Upper lobe of left lung (tissue), 6 donors: ENCODE data around the gene SUPT3H. TPM values are rescaled to one million over a fixed set of nuclear protein-coding genes. Genes with fewer than 3 reads are reported as not detected.

Experiments used
- ATAC-seq, 2 donors: fragments of 200-7000 bp; cut with Tn5 transposase; one replicate each; pipeline ENCODE4 v1.9.1; 2022; ENCODE audit warnings: mild to moderate bottlenecking in 2 of 2, moderate library complexity in 2 of 2; ENCODE audit not compliant: low FRiP score in 2 of 2
- DNase-seq, 2 donors: peaks; one replicate each; pipeline ENCODE4 v3.0.0-alpha.2; 2019 to 2020
- H3K27ac ChIP-seq, 4 donors: fragments of 200-600 bp; sonication (generic); one replicate each; pipeline ENCODE4 v1.5.1; 2016 to 2019
- H3K27me3 ChIP-seq, 4 donors: fragments of 200-600 bp; sonication (generic); one replicate each; pipeline ENCODE4 v1.5.1; 2017 to 2019
- H3K36me3 ChIP-seq, 4 donors: fragments of 200-600 bp; sonication (generic); one replicate each; pipeline ENCODE4 v1.5.1; 2016 to 2019
- H3K4me1 ChIP-seq, 4 donors: fragments of 200-600 bp; sonication (generic); one replicate each; pipeline ENCODE4 v1.5.1; 2018 to 2019
- H3K4me3 ChIP-seq, 4 donors: fragments of 200-600 bp; sonication (generic); one replicate each; pipeline ENCODE4 v1.5.1; 2017 to 2019; ENCODE audit warnings: mild to moderate bottlenecking in 2 of 4, moderate library complexity in 1 of 4
- H3K9me3 ChIP-seq, 4 donors: fragments of 200-600 bp; sonication (generic); one replicate each; pipeline ENCODE4 v1.5.1; 2018 to 2019
- CTCF ChIP-seq, 6 experiments: fragments of 450-650 bp in 4 of 6; fragments of 200-600 bp in 2 of 6; sonication (generic) in 2 of 6; IDR thresholded peaks; one replicate each; pipeline ENCODE4 v1.5.1; 2016 to 2019; ENCODE audit warnings: antibody characterized with exemption in 6 of 6
- EP300 ChIP-seq, 4 donors: sonication (generic); formaldehyde crosslinking; IDR thresholded peaks; one replicate each; pipeline ENCODE4 v1.5.1; 2017; ENCODE audit warnings: antibody characterized with exemption in 4 of 4, control low read depth in 2 of 4
- POLR2A ChIP-seq, 4 donors: fragments of 450-650 bp; IDR thresholded peaks; one replicate each; pipeline ENCODE4 v1.5.1; 2016 to 2017; ENCODE audit warnings: antibody characterized with exemption in 4 of 4, mild to moderate bottlenecking in 2 of 4
- POLR2AphosphoS5 ChIP-seq, 2 donors: sonication (generic); formaldehyde crosslinking; IDR thresholded peaks; one replicate each; pipeline ENCODE4 v1.5.1; 2017; ENCODE audit warnings: antibody characterized with exemption in 2 of 2
- WGBS, 2 donors: methylation state at CpG; one replicate each; pipeline ENCODE4 v1.1.5; 2017 to 2018; 5-methylcytosine and 5-hydroxymethylcytosine counted together
- total RNA-seq, 6 donors: library from RNA; depleted of rRNA in 4 of 6; stranded (reverse); fragments of >200 nt in 4 of 6; gene quantifications; one replicate each; pipeline versions ENCODE4 v1.1.0 to v1.2.1, GENCODE V29; 2016 to 2021
- donor health status: DM: no; HTN: no; CAD: no; lungs with moderate emphysema.
- donor health status: DM: no; HTN: yes; CAD: no; lungs with severe emphysema.

SUPT3H gene
- total RNA-seq, 6 donors from 2014 or later: 6.4 to 45.1 (median 8.9) TPM

GRCh38 chr6:45254253-45254652 lies 123.5 kb downstream of the SUPT3H start:
- Histone ChIP-seq H3K4me3 (no peak overlapping the region), H3K27me3 (no peaks in the 10 kb centered on the region), H3K9me3 (no peaks in the 10 kb centered on the region), H3K27ac (no peak overlapping the region), H3K36me3 (no peaks in the 10 kb centered on the region), H3K4me1 (no peaks in the 10 kb centered on the region)
- TF ChIP-seq EP300 (IDR thresholded peaks at IDR 0.05): no peak
- no peak for TF ChIP-seq POLR2AphosphoS5 (IDR thresholded peaks at IDR 0.05)
- TF ChIP-seq POLR2A (IDR thresholded peaks at IDR 0.05): no peak
- no peak for TF ChIP-seq CTCF (IDR thresholded peaks at IDR 0.05)
- no peak for ATAC-seq
- no peak for DNase-seq
- WGBS, 2 donors: 86 to 95% methylated on average over 1 of the region's 1 CpG

GRCh38 chr6:45253453-45253852 lies 124.3 kb downstream of the SUPT3H start:
- no peaks in the 10 kb centered on the region for H3K36me3 ChIP-seq
- H3K9me3 ChIP-seq: no peaks in the 10 kb centered on the region
- H3K4me1 ChIP-seq: no peaks in the 10 kb centered on the region
- ATAC-seq: no peak
- 85 to 90% methylated on average over 5 to 6 of the region's 6 CpGs for WGBS, 2 donors
- no peak for DNase-seq
- H3K4me3 ChIP-seq: no peak overlapping the region
- no peaks in the 10 kb centered on the region for H3K27me3 ChIP-seq
- TF ChIP-seq POLR2AphosphoS5 (IDR thresholded peaks at IDR 0.05) (no peak), CTCF (IDR thresholded peaks at IDR 0.05) (no peak), EP300 (IDR thresholded peaks at IDR 0.05) (no peak), POLR2A (IDR thresholded peaks at IDR 0.05) (no peak)
- H3K27ac ChIP-seq: no peak overlapping the region

GRCh38 chr6:45231660-45232059 lies 146.1 kb downstream of the SUPT3H start:
- TF ChIP-seq CTCF (IDR thresholded peaks at IDR 0.05): no peak
- no peak for TF ChIP-seq POLR2AphosphoS5 (IDR thresholded peaks at IDR 0.05)
- no peak for TF ChIP-seq EP300 (IDR thresholded peaks at IDR 0.05)
- TF ChIP-seq POLR2A (IDR thresholded peaks at IDR 0.05): no peak
- Histone ChIP-seq H3K4me3 (no peak overlapping the region), H3K9me3 (peaks cover 0 to 16% (median 8%) of the 10 kb centered on the region in 4 donors), H3K27me3 (no peaks in the 10 kb centered on the region), H3K27ac (no peak overlapping the region), H3K36me3 (no peaks in the 10 kb centered on the region), H3K4me1 (no peaks in the 10 kb centered on the region)
- WGBS, 2 donors: 99 to 100% methylated on average over 2 of the region's 2 CpGs
- DNase-seq (no peak), ATAC-seq (no peak)

GRCh38 chr6:45229416-45229815 lies 148.3 kb downstream of the SUPT3H start:
- Histone ChIP-seq H3K9me3 (peaks cover 0 to 16% (median 8%) of the 10 kb centered on the region in 4 donors), H3K27me3 (no peaks in the 10 kb centered on the region), H3K4me1 (no peaks in the 10 kb centered on the region), H3K27ac (no peak overlapping the region), H3K4me3 (no peak overlapping the region), H3K36me3 (no peaks in the 10 kb centered on the region)
- 95 to 100% methylated on average over 1 of the region's 1 CpG for WGBS, 2 donors
- ATAC-seq: no peak
- TF ChIP-seq EP300 (IDR thresholded peaks at IDR 0.05) (no peak), POLR2AphosphoS5 (IDR thresholded peaks at IDR 0.05) (no peak), CTCF (IDR thresholded peaks at IDR 0.05) (no peak), POLR2A (IDR thresholded peaks at IDR 0.05) (no peak)
- DNase-seq: no peak

GRCh38 chr6:45226081-45226480 lies 151.7 kb downstream of the SUPT3H start:
- H3K9me3 ChIP-seq: peaks cover 0 to 2% (median under 1%) of the 10 kb centered on the region in 4 donors
- no peaks in the 10 kb centered on the region for H3K27me3 ChIP-seq
- no peak overlapping the region for H3K4me3 ChIP-seq
- H3K27ac ChIP-seq: no peak overlapping the region
- DNase-seq (no peak), ATAC-seq (no peak)
- 82 to 89% methylated on average over 2 of the region's 2 CpGs for WGBS, 2 donors
- no peaks in the 10 kb centered on the region for H3K4me1 ChIP-seq
- TF ChIP-seq CTCF (IDR thresholded peaks at IDR 0.05) (peak in 1 of 6 experiments; percentile 17), POLR2AphosphoS5 (IDR thresholded peaks at IDR 0.05) (no peak)
- H3K36me3 ChIP-seq: no peaks in the 10 kb centered on the region
